NCI-H345 (cell line): Measurements from ENCODE around the gene DUSP1.

Experiments
- DNase-seq: peaks from one replicate; lab custom pipeline; 2025; lab: John Stamatoyannopoulos, UW

Gene DUSP1

GRCh38 chr5:172743112-172743959 is 27.7 kb downstream of the DUSP1 start:
- no peak for DNase-seq

DNA sequence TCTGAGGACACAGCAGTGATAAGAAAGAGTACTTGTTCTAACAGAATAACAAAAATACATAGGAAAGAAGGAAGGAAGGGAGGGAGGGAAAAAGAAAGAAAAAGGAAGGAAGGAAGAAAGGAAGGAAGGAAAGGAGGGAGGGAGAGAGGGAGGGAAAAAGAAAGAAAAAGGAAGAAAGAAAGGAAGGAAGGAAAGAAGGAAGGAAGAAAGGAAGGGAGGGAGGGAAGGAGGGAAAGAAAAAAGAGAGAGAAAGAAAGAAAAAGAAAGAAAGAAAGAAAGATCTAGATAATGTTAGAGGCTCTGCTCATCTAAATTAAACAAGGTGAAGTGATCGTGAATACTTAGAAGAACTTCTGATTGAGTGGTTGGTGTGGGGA is 29.8 kb downstream of the DUSP1 start:
- DNase-seq: no peak

DNA sequence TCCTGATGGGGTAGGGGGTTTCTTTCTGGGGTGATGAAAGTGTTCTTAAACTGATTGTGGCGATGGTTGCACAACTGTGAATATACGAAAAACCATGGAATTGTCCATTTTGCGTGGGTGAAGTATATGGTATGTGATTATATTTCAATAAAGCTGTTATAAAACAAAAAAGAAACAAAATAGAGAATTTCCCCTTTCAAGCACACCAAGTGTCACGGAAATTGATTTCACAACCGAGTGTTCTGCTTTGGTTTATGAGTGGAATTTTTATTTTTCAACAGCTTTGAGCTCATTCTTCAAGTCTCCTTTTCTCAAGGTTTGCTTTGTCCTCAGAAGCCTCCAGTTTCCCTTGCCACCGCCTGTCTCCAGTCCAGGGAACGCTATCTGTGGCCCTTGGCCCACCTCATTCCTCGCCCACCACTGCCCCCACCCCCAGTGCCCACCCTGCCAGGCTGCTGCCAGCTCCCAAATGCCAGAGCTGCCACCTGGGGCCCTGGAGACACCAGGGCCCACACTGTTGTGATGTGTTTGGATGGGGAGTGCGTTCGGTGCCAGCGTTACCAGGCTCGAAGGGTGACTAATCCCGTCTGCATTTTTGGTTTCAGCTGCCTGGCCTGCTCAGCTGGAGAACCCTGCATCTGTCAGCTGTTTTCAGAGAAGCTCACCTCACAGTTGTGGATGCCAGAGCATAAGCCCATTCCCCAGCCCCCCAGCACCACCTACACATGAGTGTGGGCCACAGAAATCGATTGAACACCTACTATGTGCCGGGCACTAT is 30.4 kb downstream of the DUSP1 start:
- DNase-seq: no peak

DNA sequence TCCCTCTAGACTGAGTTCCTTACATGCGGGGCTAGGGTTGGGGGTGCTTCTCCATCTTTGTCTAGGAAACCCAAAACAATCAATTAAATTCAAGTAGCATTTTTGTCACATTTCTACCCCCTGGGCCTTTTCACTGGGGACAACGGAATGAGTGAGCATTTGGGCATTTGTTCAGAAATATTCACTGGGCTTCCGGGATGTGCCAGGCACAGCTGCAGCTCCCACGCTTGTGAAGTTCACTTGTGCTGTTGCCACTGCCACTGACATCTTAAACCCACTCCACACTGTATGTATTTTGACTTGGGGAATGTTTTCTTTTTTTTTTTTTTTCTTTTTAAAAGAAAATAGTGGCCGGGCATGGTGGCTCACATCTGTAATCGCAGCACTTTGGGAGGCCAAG is 31.6 kb downstream of the DUSP1 start:
- DNase-seq: no peak

DNA sequence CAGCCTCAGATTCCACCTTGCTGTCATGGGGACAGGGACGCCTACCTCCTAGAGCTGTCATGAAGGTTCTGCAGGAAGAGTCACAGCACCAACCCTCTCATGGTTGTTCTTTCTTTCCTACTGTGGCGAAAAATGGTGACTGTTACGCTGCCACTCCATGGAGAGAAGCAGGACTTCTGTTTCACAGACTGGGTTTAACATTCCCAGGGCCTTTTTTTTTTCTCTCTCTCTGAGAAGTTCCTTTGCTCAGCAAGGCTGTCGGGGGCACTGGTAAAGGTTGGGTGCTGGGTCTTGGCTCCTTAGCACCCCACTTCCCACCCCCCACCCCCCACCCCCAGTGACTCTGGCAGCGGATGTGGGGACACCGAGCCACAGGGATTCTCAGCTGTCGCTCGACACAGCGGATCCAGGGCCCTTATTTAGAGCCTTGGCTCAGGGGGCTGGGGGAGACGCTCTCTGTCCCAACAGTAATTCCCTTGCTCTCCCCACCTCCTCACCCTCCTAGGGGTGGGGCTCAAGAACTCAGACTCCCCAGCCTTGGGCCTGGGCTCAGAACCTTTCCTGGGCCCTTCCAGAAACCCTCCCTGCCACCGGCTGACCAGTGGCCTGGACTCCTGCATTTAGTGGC is 34.4 kb downstream of the DUSP1 start:
- DNase-seq: no peak

GRCh38 chr5:172735141-172735831 is 35.7 kb downstream of the DUSP1 start:
- no peak for DNase-seq

DNA sequence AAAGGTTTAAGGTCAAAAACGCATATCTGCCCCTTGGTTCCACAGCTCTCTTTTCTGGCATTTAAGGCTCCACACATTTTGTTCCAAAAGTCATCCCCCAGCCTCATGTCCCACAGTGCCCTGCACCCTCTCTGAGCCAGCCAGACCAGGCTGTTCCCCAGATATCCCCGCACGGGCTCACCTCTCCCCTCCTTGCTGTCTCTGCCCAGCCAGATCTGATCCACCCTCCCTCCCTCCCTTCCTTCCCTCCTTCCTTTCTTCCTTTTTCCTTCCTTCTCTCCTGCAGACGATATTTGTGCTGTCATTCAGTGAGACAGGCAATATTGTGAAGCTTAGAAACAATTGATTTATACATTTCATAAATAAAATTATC is 37.0 kb downstream of the DUSP1 start:
- no peak for DNase-seq

DNA sequence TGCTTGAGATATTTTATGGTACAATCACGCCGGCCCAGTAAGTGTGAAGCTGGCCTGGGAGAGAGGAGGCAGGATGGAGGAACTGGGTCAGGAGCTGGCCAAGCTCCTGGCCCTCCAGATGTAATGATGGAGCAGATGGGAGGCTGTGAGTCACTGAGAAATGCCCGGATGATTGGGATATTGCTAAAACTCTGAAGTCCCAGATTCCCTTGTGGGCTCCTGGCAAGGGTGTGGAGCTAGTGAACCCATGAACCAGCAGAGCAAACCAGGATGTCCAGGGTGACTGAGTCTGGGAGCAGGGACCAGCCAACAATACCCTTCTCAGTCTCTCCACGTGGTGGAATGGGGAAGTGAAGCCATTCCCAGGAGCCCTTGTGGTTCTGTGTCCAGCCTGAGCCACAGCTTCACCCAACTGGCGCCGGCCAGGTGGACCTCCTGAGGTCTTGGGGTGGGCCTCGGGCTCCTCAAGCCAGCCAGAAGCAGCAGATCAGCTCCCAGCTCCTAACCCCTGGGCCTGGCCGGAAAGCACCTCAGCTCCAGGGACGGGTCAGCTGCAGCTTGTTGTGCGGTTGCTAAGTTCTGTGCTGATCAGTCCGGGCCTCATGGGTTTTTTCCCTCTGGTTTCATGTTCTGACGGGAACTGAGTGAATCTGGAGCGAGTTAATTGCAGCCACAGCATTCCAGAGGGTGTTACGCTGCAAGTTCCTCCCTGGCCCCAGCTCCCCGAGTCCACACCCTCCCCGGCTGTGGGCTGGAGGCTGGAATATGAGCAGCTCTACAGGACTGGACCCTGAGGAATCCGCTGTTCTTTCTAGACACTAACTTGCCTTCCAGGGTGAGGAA is 37.6 kb downstream of the DUSP1 start:
- DNase-seq: no peak

- DNase-seq: no peak
Observed at GRCh38 chr5:172732201-172732865, 38.7 kb downstream of the DUSP1 start.

DNA sequence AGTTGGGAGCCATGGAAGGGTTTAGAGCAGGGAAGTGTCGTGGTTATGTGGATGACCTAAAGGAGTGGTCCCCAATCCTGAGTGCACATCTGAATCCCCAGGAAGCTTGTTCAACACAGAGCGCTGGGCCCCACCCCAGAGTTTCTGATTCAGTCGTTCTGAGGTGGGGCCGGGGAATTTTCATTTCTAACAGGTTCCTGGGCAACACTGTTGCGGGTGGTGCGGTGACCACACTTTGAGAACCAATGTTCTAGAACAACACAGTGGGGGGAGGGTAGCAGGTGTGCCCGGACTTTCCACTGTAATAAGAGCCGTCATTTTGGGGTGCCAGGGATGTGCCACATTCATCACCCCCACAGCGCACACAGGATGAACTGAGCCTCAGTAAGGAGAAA is 39.3 kb downstream of the DUSP1 start:
- no peak for DNase-seq

DNA sequence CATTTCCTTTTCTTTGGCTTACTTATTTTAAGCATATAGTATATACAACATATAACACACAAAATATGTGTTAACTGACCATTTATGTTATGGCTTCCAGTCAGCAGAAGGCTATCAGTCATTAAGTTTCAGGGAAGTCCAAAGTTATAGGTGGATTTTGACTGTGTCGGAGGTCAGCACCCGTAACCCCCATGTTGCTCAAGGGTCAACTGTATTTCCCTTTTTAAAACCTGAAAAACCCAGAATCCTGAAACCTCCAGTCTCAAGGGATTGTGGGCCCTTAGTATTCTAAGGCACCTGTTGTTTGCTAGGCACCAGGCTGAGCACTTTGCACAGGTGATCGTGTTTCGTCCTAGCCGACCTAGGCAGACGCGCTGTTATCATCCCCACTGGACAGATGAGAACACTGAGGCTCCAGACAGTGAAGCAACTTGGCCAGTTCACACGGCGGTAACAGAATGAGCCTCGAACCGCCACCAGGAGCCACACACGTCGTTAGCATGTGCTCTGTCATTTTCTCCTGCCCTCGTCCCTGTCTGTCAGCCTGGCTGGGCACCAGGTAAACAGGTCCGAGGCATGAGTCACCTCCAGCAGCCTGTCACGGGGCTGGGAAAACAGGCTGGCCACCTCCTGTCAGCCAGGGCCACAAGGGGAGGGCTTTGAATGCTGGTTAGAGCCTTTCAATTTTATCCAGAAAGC is 39.9 kb downstream of the DUSP1 start:
- no peak for DNase-seq

DNA sequence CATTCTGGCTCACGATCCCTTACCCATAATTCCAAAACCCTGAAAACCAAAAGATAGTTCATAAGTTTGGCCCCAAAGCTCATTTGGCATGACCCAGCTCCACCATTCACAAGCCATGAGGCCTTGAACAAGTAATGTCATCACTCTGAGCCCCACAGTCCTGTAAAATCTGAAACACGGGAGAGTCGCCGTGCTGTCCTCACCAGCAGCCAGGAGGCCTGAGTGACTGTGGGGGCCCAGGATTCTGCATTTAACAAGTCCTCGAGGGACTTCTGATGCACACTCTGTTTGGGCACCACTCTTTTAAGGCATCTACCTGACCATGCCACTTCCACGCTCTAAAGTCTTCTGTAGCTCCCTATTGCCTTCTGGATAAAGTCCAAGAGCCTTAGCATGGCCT is 40.8 kb downstream of the DUSP1 start:
- DNase-seq: no peak

DNA sequence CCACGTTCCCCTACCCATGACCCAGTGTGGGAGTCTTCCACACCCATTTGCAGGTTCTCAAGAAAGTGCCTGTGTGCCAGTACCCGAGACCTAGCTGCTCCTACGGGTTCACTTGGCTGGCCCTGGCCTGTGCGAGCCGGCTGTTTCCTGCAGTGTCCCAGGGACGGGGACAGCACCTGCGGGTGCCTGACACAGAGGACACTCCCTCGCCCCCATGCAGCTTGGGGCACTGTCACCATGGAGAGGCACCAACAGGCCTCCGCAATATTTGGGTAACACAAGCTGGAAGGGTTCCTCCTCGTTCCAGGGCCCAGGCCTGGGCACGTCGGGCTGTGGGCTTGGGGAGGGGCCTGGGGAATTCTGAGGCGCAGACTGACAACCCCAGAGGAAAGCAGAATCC is 41.4 kb downstream of the DUSP1 start:
- no peak for DNase-seq

- DNase-seq: no peak
Observed at GRCh38 chr5:172728481-172729241, 42.3 kb downstream of the DUSP1 start.

DNA sequence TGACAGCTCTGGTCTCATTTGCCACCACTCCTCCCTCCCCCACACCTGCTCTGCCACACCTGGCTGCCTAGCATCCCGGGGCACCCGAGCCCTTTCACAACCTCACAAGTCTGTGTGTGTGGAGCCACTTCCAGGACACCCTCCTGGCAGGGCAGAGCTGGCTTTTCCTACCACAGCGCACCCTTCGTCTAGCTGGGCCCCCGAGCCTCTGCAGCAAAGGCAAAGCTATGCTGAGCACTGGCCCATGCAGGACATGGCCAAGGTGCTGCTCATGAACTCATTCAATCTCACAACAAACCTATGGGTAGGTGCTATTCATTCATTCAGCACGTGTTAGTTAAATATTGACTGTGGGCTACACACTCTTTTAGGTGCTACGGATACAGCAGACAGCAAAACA is 43.4 kb downstream of the DUSP1 start:
- no peak for DNase-seq

- DNase-seq: no peak
Observed at GRCh38 chr5:172726966-172727365, 44.0 kb downstream of the DUSP1 start.

GRCh38 chr5:172725785-172726184 is 45.2 kb downstream of the DUSP1 start:
- no peak for DNase-seq

DNA sequence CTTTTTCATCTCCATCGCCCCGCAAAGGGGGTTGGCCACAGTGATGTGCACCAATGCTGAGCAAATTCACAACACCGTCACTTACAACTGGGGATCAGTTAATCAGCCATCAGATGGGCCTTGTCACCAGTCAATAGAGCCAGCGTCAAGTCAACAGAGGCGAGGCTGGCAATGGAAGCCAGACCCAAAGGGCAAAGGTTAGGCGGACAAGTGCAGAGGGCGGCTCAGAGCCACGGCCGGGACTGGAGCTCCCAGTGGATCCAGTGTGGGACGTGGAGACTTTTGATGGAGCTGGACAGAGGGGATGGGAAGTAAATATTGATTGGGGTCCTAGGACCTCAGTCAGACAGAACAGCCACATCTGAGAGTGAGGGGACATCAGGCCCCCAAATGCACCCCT is 45.7 kb downstream of the DUSP1 start:
- DNase-seq: no peak
